ENCODE results near the gene MPHOSPH6. TPM values are rescaled to one million over a fixed set of nuclear protein-coding genes. Genes with fewer than 3 reads are reported as not detected.

The MPHOSPH6 gene
- total and polyA plus RNA-seq, 2 of the 8 experiments (the other 6 are each of a cell fraction or from before 2014, with no cell fraction given) = 19.7 to 32.9 TPM

DNA sequence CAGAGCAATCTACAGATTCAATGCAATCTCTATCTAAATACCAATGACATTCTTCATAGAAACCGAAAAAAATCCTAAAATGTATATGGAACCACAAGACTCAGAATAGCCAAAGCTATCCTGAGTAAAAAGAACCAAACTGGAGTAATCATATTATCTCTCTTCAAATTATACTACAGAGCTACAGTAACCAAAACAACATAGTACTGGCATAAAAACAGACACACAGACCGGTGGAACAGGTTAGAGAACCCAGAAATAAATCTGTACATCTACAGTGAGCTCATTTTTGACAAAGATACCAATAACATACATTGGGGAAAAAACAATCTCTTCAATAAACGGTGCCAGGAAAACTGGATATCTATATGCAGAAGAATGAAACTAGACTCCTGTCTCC is 45.4 kb downstream of the MPHOSPH6 start:
- Histone ChIP-seq H4K5ac (ENCODE audit: insufficient read length, low read depth, low read length) (no peak overlapping the region), H2BK120ac (replicated peaks; ENCODE audit: low read depth, low read length) (no peak overlapping the region), H2BK12ac (ENCODE audit: low read depth, low read length) (no peak overlapping the region), H3K56ac (replicated peaks; ENCODE audit: insufficient read length, low read depth, low read length) (no peak overlapping the region), H3K23me2 (ENCODE audit: low read depth, low read length) (no peaks in the 10 kb centered on the region), H3K27ac (ENCODE audit: low read depth, low read length) (no peak overlapping the region), H3K4me3 (ENCODE audit: extremely low read depth in 1 of 4, insufficient read depth in 2 of 4, low read depth in 3 of 4, low read length in 4 of 4) (no peak overlapping the region), H4K20me1 (replicated peaks in 1 of 2; ENCODE audit: control insufficient read depth in 1 of 2, insufficient read depth in 2 of 2, low read length in 2 of 2) (no peaks in the 10 kb centered on the region), H3K9me3 (ENCODE audit: insufficient read depth in 2 of 2, low read depth in 1 of 2, low read length in 1 of 2) (no peaks in the 10 kb centered on the region), H2AFZ (ENCODE audit: low read length) (no peak overlapping the region), H4K91ac (replicated peaks; ENCODE audit: insufficient read length, low read length) (no peak overlapping the region), H3K79me2 (ENCODE audit: control insufficient read depth in 1 of 2, insufficient read depth in 2 of 2, low read length in 2 of 2) (no peaks in the 10 kb centered on the region), H3K27me3 (replicated peaks in 1 of 4; ENCODE audit: control insufficient read depth in 3 of 4, extremely low read depth in 1 of 4, insufficient read depth in 3 of 4, low read length in 3 of 4) (no peaks in the 10 kb centered on the region), H3K4me2 (ENCODE audit: insufficient read depth in 1 of 2, low read depth in 2 of 2, low read length in 2 of 2) (no peak overlapping the region), H4K8ac (ENCODE audit: extremely low read depth, insufficient read depth, low read length) (no peak overlapping the region), H2AK5ac (ENCODE audit: low read depth, low read length) (no peak overlapping the region), H3K14ac (ENCODE audit: insufficient read length) (no peak overlapping the region), H3K36me3 (ENCODE audit: control insufficient read depth in 2 of 4, insufficient read depth in 4 of 4, low read length in 3 of 4) (no peaks in the 10 kb centered on the region), H3K23ac (ENCODE audit: insufficient read length) (no peak overlapping the region), H3K79me1 (ENCODE audit: low read depth, low read length) (no peaks in the 10 kb centered on the region), H2BK15ac (ENCODE audit: low read length) (no peak overlapping the region), H3K9ac (replicated peaks in 1 of 4; ENCODE audit: extremely low read depth in 1 of 4, low read depth in 3 of 4, low read length in 3 of 4) (no peak overlapping the region), H3K18ac (ENCODE audit: extremely low read depth, low read length) (no peak overlapping the region), H3K4me1 (replicated peaks in 1 of 4; ENCODE audit: control insufficient read depth in 3 of 4, insufficient read depth in 4 of 4, low read length in 3 of 4) (peaks cover 0 to 6% (median 0%) of the 10 kb centered on the region in 4 experiments; a peak in 1 of 7 replicates), H2BK20ac (ENCODE audit: low read length) (no peak overlapping the region), H2BK5ac (ENCODE audit: low read depth, low read length) (no peak overlapping the region), H3K4ac (replicated peaks; ENCODE audit: insufficient read length, low read depth, low read length) (no peak overlapping the region)
- FAIRE-seq (no peak), DNase-seq (ENCODE audit: low read depth in 1 of 2, low spot score in 2 of 2) (no peak)
- CTCF ChIA-PET (ENCODE audit: partially characterized antibody) = no interaction called here
- POLR2A ChIA-PET (ENCODE audit: partially characterized antibody) = no interaction called here
- 89% methylated on average over 3 of the region's 3 CpGs; no CpG with 5 or more reads in 1 of the 2 experiments for WGBS, 2 experiments (ENCODE audit: extremely low coverage in 1 of 2, insufficient coverage in 1 of 2, insufficient read length in 1 of 2, insufficient replicate concordance in 2 of 2, low coverage in 1 of 2, low lambda C conversion rate in 2 of 2, missing lambda C conversion rate in 1 of 2)
- TF ChIP-seq SP1 (IDR thresholded peaks at IDR 0.05; ENCODE audit: low read depth, low read length) = no peak
- TF ChIP-seq FOSL1 (IDR thresholded peaks at IDR 0.05; ENCODE audit: insufficient read depth, low read depth, low read length) = no peak
- no peak for TF ChIP-seq POLR2AphosphoS5 (IDR thresholded peaks at IDR 0.05; ENCODE audit: low read depth, low read length)
- TF ChIP-seq ATF3 (IDR thresholded peaks at IDR 0.05; ENCODE audit: insufficient read depth, low read depth, low read length) = no peak
- no peak for TF ChIP-seq HDAC6 (IDR thresholded peaks at IDR 0.05; ENCODE audit: low read depth, low read length)

All from H1 (cell line).